Endodermal cell (in vitro differentiated cells): Measurements from ENCODE around the gene IGF2BP3. TPM values are rescaled to one million over a fixed set of nuclear protein-coding genes. Genes with fewer than 3 reads are reported as not detected.

ENCODE experiments used
- DNase-seq: peaks from one replicate; pipeline ENCODE4 v3.0.0-alpha.2; 2017
- H3K27ac ChIP-seq: 2 replicates; pipeline ENCODE4 v1.5.1; 2013; ENCODE audit warnings: mild to moderate bottlenecking, low read depth, low read length, moderate library complexity
- H3K27me3 ChIP-seq: 2 replicates; pipeline ENCODE4 v1.6.1; 2013; ENCODE audit warnings: mild to moderate bottlenecking, low read length, moderate library complexity; ENCODE audit not compliant: insufficient read depth, control insufficient read depth, poor library complexity, severe bottlenecking
- H3K36me3 ChIP-seq: 2 replicates; pipeline ENCODE4 v1.7.0; 2013; ENCODE audit warnings: mild to moderate bottlenecking, low read length, moderate library complexity; ENCODE audit not compliant: control insufficient read depth, insufficient read depth
- H3K4me1 ChIP-seq: one replicate; pipeline ENCODE4 v1.7.0; 2013; ENCODE audit warnings: low read length; ENCODE audit not compliant: control insufficient read depth, insufficient read depth
- H3K4me3 ChIP-seq: 2 replicates; pipeline ENCODE4 v1.5.1; 2013; ENCODE audit warnings: mild to moderate bottlenecking, low read length, moderate library complexity
- H3K9ac ChIP-seq: 2 replicates; pipeline ENCODE4 v1.6.1; 2013; ENCODE audit warnings: mild to moderate bottlenecking, low read length, moderate library complexity; ENCODE audit not compliant: poor library complexity, severe bottlenecking; ENCODE audit errors: extremely low read depth
- H3K9me3 ChIP-seq: 2 replicates; pipeline ENCODE4 v1.6.1; 2013; ENCODE audit warnings: mild to moderate bottlenecking, low read length, moderate library complexity; ENCODE audit not compliant: control insufficient read depth
- H3K27ac Mint-ChIP-seq: 2 replicates; pipeline ENCODE4 v1.8.0; 2020; ENCODE audit warnings: mixed read lengths
- H3K27me3 Mint-ChIP-seq: 2 replicates; pipeline ENCODE4 v1.8.0; 2021; ENCODE audit warnings: mild to moderate bottlenecking, mixed read lengths; ENCODE audit not compliant: insufficient read depth
- H3K36me3 Mint-ChIP-seq: 2 replicates; pipeline ENCODE4 v1.8.0; 2020; ENCODE audit warnings: low read depth, mixed read lengths
- H3K4me1 Mint-ChIP-seq: 2 replicates; pipeline ENCODE4 v1.8.0; 2020; ENCODE audit warnings: mixed read lengths
- H3K4me3 Mint-ChIP-seq: 2 replicates; pipeline ENCODE4 v1.8.0; 2020; ENCODE audit warnings: mild to moderate bottlenecking, moderate library complexity, mixed read lengths
- H3K9me3 Mint-ChIP-seq: 2 replicates; pipeline ENCODE4 v1.8.0; 2020; ENCODE audit warnings: mild to moderate bottlenecking, mixed read lengths
- CTCF ChIP-seq: fragments of 200-600 bp; sonication (generic); conservative IDR thresholded peaks from 2 replicates; pipeline ENCODE4 v1.5.0; 2021; ENCODE audit warnings: antibody characterized with exemption, mild to moderate bottlenecking
- WGBS, 2 experiments: methylation state at CpG; one replicate each; pipeline versions ENCODE4 v1.1.5 to v1.1.7; 2013; ENCODE audit warnings: missing lambda C conversion rate in 2 of 2, mixed read lengths in 1 of 2; ENCODE audit not compliant: insufficient coverage in 1 of 2, insufficient read length in 1 of 2; 5-methylcytosine and 5-hydroxymethylcytosine counted together
- total RNA-seq, 2 donors: library from RNA; stranded (reverse); fragmentation: NEBNext Ultra II Directional in 1 of 2; extraction: Animal tissue kit (Norgen Biotek cat#: 25700) in 1 of 2; gene quantifications; 2 replicates in 1 of 2; 3 replicates in 1 of 2; pipeline ENCODE4 v1.2.1, GENCODE V29; 2021

Gene IGF2BP3
- total RNA-seq, 2 donors from 2014 or later = 114 to 123 TPM

- Mint-ChIP-seq H3K27me3 (peaks cover 4% of the 10 kb centered on the region), H3K4me1 (peaks cover 3% of the 10 kb centered on the region), H3K36me3 (no peaks in the 10 kb centered on the region), H3K4me3 (no peak overlapping the region), H3K27ac (no peak overlapping the region), H3K9me3 (no peaks in the 10 kb centered on the region)
- peak; percentile 45 for DNase-seq
- 87 to 96% methylated on average over 4 of the region's 4 CpGs for WGBS, 2 experiments
- no peak overlapping the region for H3K9ac ChIP-seq
- H3K4me1 ChIP-seq = no peaks in the 10 kb centered on the region
- H3K27me3 ChIP-seq = no peaks in the 10 kb centered on the region
- no peaks in the 10 kb centered on the region for H3K36me3 ChIP-seq
- no peak overlapping the region for H3K27ac ChIP-seq
- no peak for TF ChIP-seq CTCF
- H3K4me3 ChIP-seq = no peak overlapping the region
- H3K9me3 ChIP-seq = no peaks in the 10 kb centered on the region
Measured at GRCh38 chr7:23268746-23269145, 201.5 kb downstream of the IGF2BP3 start.

DNA sequence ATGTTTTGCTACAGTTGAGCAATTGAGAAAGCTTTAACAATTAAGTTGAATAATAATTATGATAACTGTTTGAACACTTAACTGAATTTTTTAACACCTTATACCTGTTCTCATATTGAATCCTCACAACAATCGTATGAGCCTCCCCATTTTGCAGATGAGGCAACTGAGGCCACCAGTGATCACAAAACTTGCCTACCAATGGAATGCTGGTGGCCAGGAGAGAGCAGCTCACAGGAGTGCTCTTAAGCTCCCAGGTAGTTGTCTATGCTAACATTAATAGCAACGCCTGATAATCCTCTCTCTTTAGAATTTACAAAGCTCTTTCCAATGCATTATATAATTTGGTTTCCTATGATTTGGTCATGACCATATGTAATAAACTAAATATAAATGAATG, 202.1 kb downstream of the IGF2BP3 start:
- Mint-ChIP-seq H3K4me3 (no peak overlapping the region), H3K36me3 (no peaks in the 10 kb centered on the region), H3K4me1 (no peaks in the 10 kb centered on the region), H3K27me3 (peaks cover 4% of the 10 kb centered on the region), H3K27ac (no peak overlapping the region), H3K9me3 (no peaks in the 10 kb centered on the region)
- WGBS, 2 experiments = 93 to 100% methylated on average over 1 to 2 of the region's 2 CpGs
- H3K36me3 ChIP-seq = no peaks in the 10 kb centered on the region
- no peaks in the 10 kb centered on the region for H3K4me1 ChIP-seq
- H3K27ac ChIP-seq = no peak overlapping the region
- H3K4me3 ChIP-seq = no peak overlapping the region
- H3K9ac ChIP-seq = no peak overlapping the region
- peak; percentile 1 for DNase-seq
- no peaks in the 10 kb centered on the region for H3K27me3 ChIP-seq
- no peaks in the 10 kb centered on the region for H3K9me3 ChIP-seq
- TF ChIP-seq CTCF = no peak

DNA sequence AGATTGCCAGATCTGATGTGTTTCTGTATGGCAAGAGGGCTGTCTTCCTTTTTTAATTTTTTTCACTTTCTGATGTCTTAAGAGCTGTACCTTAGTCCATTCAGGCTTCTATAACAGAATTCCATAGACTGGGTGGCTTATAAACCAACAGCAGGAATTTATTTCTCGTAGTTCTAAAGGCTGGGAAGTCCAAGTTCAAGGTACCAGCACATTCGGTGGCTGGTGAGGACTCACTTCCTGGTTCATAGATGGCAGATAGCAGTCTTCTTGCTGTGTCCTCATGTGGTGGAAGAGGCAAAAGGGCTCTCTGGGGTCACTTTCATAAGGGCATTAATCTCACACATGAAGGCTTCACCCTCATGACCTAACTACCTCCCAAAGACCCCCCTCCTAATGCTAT, 202.9 kb downstream of the IGF2BP3 start:
- Mint-ChIP-seq H3K27ac (no peak overlapping the region), H3K4me3 (no peak overlapping the region), H3K36me3 (no peaks in the 10 kb centered on the region), H3K27me3 (peaks cover 3% of the 10 kb centered on the region), H3K9me3 (no peaks in the 10 kb centered on the region), H3K4me1 (no peaks in the 10 kb centered on the region)
- Histone ChIP-seq H3K27ac (no peak overlapping the region), H3K4me1 (no peaks in the 10 kb centered on the region), H3K36me3 (no peaks in the 10 kb centered on the region), H3K4me3 (no peak overlapping the region), H3K9me3 (no peaks in the 10 kb centered on the region), H3K9ac (no peak overlapping the region), H3K27me3 (no peaks in the 10 kb centered on the region)
- no peak for DNase-seq
- WGBS, 2 experiments = 90 to 94% methylated on average over 2 of the region's 2 CpGs
- no peak for TF ChIP-seq CTCF
